OCI-M2 (cell line): ENCODE measurements around the gene DCAKD.
"Not testable (repeated sequence)": the region's sequence is repeated elsewhere in the genome, so short reads cannot be mapped to it uniquely, and the experiment has no call there.

Experiments used
- DNase-seq: peaks from one replicate; lab custom pipeline; 2025; ENCODE audit not compliant: unreplicated experiment; lab: John Stamatoyannopoulos, UW

DCAKD gene

DNA sequence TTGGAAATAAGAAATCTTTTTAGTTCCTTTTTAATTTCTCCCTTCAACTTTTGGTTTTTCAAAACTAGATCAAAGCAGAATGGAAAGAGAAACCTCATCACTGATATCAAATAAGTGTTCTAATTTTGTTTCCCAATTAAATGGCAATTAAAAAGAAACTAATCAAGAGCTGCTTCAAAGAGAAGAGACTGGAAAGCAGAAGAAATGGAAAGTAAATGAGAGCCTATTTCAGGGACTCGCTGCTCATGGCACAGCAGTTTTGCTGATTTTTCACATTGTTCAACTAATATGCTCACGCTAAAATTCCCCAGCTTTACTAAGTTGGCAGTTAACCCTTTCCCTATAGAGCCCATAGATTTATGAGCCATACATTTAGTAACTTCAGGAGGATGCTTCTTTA is 16.2 kb upstream of the DCAKD start:
- no peak for DNase-seq

DNA sequence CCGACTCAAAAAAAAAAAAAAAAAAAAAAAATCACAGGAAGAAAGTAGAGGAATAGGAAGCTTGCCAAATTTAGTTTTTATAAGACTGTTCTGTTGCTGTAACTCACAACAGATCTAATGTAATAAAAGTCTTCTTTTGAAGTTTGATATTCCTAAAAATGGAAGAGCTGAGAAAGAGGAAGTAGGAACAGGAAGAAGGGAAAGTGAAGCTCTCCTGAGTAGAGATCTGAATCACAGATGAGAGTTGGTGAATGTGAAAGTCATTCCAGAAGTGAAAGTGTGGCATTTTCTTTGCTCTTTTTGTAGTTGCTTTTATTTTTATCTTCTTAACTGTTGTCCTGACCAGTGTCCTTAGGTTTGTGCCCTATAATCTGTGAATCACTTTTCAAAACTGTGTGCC is 11.8 kb upstream of the DCAKD start:
- DNase-seq = no peak

DNA sequence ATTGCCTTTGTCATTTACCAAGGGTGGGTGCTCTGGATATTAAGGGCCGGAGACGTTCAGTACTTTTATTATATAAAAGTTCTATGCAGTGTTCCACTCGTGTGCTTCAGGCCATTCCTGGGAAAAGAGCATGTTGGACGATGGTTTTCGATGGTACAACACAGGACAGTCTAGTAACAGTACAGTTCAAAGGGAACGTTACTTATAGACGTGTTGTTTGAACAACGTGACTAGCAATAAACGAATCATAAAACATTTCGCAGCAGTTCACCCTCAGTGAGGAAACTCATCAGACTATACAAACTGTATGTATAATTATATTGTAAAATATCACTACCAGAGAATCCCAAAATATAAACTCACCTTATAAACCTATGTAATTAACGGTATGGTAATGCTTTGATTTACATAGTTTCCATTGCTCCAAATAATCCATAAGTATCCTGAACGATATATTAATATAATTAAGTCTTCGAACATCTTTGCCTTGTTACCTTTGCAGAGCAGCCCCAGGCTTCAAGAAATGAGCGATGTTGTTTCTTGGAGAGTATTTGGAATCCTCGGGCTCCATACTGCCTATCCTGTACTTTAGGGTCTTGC is 10.3 kb upstream of the DCAKD start:
- DNase-seq = no peak

DNA sequence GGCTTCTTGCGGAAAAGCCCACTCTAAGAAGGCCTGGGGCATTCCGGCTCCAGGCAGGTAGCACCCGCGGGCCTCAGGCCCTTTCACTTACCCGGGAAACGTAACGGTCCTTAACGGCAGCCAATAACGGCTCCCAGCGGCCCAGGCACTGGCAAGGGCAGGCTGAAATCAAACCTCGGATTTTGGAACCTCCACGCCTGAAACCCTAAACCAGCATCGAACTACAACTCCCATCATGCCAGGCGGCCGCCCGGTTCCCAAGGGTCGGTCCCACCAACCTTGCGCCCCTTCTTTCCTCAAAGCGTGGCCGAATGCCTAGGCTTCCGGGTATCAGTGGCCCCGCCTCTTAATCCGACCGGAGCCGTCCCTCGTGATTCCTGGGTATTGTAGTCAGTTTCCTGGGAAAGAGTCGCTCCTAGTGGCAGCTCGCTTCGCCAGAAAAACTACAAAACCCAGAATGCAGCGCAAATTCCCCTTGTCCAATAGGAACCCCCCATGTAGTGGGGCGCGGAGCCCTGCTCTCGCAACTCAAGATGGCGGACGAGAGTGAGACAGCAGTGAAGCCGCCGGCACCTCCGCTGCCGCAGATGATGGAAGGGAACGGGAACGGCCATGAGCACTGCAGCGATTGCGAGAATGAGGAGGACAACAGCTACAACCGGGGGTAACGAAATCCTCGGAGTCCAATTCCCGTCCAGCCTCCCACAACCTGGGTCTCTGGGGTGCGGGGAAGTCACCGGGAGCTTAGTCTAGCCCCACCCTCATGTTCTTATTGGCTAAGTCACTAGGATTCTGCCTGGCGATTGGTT is 9.6 kb upstream of the DCAKD start, which contains the start of gene NMT1:
TSS of gene NMT1 (plus strand) at position 521 of the 809 bp plus-strand sequence. CDS start at position 534, 13 bp downstream.
- peak; percentile 90 for DNase-seq

DNA sequence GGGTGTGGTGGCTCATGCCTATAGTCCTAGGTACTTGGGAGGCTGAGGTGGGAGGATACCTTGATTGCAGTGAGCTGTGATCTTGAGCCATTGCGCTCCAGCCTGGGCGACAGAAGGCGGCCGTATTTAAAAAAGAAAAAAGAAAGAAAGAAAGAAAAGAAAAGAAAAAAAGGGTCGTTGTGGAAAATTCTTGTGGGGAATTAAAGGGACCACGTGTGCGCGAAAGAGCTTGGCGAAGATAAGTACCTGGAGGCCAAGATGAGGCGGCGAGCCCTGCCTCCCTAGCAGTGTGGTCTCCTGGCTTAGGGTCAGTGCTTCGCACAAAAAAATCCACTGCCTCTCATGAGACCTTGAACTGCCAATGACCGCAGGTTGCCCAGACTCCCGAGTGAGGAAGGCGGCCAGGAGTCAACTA is 9.0 kb upstream of the DCAKD start:
- DNase-seq = no peak

DNA sequence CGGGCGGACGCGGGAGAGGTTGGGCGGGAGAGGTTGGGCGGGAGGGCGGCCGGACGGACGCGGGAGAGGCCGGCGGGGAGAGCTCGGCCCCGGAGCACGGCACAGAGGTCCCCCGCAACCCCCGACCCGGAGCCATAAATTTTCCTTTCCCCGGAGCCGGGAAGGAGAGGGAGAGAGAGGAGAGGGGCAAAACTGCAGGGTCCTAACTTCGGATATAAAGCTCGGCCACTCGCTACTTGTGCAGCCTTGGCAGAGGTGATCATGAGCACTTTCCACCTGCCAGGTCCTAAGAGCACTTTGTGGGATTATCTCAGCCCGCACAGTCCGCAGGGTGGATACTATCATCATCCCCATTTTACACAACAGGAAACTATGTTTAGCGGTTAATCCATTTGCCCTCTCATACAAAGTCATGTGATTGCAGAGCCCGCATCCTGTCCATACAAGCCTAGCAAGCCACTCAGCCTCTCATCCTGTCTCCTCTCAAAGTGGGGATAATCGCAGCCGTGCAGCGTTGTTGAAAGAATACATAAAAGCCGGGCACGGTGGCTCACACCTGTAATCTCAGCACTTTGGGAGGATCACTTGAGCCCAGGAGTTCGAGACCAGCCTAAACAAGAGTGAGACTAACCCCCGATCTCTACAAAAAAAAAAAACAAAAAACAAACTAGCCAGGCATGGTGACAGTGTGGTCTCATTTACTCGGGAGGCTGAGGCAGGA is 780 bp upstream of the DCAKD start:
- DNase-seq = no peak

DNA sequence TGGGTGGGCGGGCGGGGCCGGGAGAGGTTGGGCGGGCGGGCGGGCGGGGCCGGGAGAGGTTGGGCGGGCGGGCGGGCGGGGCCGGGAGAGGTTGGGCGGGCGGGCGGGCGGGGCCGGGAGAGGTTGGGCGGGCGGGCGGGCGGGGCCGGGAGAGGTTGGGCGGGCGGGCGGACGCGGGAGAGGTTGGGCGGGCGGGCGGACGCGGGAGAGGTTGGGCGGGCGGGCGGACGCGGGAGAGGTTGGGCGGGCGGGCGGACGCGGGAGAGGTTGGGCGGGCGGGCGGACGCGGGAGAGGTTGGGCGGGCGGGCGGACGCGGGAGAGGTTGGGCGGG is 254 bp upstream of the DCAKD start:
- not testable (repeated sequence) for DNase-seq

DNA sequence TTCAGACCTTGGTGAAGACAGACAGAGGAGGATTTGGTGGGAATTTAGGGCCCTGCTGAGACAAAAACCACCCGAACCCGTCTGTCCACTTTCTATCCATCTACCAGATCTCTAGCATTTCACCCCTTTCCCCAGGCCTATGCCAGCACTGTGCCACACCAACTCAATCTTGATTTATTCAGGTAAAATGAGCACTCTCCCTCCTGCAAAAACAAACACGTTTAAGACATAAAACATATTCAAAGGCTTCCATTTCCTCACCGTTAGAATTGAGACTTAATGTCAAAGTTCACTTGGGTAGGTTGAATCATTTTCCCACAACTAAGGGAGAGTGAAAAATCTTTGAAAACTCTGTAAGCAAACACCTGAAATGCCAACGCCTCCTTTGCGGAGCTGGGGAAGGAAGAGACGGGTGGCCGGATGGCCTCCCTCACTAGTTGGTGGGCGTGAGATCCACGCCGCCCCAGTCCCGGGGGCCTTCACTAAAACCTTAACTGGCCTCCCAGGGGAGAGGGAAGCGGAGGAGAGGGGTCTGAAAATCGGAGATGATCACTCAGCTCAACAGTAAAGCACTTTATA is 862 bp downstream of the DCAKD start:
- no peak for DNase-seq

DNA sequence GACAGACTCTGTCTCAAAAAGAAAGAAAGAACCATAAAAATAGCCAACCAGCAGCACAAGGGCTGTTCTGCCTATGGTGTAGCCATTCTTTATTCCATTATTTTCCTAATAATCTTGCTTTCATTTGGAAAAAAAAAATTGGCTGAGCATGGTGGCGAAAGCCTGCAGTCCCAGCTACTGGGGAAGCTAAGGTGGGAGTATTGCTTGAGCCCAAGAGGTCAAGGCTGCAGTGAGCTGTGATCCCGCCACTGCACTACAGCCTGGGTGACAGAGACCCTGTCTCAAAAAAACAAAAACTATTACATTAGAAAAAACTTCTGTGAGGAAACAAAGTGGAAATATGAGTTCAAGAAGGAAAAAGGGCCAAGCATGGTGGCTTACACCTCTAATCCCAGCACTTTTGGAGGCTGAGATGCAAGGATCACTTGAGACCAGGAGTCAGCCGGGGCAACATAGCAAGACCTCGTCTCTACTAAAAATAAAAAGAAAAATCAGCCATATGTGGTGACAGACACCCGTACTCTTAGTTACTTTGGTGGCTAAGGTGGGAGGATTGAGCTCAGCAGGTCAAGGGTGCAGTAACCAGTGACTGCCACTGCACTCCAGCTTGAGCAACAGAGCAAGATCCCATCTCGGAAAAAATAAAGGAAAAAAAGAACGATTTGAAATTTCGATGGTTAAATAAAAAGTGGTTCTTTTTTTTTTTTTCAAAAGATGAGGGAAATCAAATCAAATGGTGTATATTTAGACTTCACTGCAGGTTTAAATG is 2.5 kb downstream of the DCAKD start:
- DNase-seq = no peak

DNA sequence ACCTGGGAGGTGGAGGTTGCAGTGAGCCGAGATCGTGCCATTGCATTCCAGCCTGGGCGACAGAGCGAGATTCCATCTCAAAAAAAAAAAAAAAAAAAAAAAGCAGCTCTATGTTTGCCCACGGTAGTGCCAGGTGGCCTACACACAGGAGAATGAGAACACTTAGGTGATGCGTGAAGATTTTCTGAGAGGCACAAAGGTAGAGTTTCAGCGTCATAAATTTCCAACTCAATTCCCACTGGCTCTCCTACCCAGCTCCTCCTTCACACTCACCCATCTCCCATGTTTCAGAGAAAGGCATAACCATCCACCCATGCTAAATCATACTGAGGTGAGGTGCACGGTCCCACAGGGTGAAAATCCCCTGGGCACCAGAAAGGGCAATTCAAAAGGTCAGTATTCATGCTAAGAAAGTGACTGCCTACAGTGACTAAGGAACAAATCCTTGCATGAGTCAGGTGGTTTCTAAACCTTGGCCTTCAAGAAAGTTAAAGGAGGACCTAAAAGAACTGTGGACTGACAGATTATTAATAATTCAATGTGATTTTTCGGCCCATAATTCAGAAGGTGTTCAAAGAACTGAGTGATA is 4.8 kb downstream of the DCAKD start:
- no peak for DNase-seq

DNA sequence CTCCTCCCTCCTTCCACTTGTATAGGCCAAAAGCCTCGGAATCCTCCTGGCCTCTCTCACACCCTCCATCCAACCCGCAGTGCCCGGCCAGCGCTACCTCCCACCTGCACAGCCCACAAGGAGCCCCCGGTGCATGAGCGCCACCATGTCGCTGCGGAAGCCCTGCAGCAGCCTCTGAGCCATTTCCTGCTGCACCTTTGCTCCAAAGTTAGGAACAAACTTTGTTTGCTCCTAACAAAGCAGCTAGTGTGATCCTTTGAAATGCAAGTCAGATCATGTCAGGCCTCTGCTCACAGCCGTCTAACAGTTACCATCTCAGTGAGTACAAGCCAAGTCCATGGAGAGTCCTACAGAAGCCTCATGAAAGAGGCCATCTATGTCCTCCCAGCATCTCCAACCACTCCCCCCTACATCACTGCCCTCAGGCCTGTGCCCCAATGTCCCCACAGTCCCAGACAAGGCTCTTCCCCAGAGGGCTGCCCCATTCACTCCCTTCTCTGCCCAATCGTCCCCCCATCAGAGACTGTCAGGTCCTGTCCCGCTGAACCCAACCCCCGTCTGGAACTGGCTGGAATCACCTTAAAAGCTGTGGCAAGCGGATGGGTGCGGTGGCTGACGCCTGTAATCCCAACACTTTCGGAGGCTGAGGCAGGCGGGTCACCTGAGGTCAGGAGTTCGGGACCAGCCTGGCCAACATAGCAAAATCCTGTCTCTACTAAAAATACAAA is 7.5 kb downstream of the DCAKD start:
- no peak for DNase-seq

DNA sequence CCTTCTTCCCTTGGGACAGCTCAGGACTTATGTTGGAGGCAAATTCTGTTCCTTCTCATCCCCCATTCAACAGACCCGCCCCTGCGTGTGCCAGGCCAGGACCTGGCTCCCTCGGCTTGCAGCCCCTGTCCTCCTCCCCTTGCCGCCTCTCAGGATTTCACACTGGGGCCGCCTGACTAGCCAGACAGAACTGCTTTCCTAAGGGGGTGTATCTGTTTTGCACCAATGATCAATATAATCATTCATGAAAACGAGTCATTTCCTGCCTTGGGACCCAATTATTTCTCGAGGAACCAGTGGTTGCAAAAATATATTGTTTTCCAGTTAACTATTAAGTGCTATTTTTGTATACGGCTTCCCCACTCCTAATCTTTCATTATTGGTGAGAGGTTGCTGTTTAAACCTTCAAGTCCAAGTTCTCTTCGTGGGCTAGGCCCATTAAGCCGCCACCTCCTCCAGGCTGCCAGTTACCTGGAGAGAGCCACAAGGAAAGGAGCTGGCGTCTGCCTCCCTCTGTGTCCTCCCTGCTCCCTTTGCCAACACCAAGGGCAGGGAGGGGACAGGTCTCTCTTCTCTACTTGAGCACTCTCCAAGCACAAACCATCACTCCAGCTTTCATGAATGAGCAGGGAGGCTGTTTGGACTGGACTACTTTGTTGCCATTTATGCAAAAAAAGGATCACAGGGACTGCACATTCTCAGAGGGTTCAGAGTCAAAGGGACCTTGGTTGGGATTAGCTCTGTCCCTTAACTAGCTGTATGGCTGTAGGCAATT is 8.9 kb downstream of the DCAKD start:
- no peak for DNase-seq

DNA sequence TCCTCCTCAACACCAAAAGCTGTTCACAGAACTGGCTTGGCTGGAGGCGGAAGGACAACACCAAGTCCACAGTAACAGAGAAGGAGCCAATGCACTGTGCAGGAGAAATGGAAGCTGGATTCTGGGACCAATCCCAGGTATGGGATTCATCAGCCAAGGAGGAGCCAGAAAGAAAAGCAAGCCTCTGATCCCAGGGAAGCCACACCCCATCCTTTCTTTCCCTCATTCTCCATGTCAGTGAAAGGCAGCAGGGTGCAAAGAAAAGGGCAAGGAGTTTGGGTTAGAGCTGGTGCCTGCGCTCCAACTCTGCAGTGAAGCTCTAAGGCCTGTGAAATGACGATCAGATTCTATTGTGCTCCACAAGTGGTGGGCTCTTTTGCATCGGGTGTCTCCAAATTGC is 11.0 kb downstream of the DCAKD start:
- DNase-seq = no peak

DNA sequence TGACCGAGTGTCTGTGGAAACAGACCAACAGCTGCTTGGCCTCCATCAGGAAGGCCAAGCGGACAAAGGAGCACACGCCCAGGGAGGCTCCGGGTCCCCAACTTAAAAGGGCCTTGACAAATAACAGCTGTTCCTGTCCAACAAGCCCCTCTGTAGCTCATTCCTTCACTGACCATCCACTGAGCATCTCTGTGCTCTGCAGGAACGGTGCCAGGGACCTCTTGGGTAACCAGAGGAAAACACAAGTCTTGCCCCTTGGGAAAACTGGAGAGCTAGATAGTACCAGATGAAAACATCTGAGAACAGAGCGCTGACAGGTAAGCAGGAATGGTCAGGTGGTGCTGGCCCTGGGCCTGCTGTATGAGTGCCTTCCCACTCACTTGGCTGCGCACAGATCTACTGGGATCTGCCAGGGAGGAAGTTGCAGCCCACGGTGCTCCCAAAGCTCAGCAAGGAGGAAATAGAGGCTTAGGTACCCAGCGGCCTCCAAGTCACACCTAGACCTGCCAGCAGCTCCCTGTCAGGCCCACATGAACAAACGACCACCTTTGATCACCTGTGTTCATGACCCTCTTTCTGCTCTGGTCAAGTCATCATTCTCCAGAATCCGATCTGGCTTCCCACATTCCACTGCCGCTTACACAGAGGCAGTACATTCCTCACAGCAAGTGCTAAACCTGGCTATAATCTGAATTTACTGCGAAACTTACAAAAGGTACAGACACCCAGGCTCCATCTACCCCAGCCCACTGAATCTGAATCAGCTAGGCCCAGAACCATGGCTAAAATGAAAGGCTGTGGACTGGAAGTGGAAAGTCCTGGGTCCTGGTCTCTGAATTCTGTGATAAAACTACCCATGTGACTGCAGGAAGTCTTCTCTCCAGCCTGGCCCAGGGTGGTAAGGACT is 12.5 kb downstream of the DCAKD start:
- DNase-seq = no peak

DNA sequence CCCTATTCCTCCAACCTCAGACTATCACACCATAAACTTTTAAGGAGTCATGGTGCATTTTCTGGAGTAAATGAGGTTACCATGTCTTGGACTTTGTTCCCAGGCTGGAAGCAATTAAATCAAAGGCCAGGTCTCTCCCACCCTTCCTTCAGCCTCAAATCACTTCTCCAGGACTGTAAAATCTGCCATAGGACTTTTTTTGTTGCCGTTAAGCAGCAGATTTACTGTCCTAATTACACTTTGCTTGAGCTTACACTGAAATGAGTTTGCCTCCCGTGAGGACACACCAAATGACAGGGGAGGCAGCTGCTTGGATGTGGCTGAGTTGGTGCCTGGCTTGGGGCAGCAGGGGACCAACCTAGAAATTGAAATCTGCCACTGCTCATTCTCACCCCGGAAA is 14.7 kb downstream of the DCAKD start:
- no peak for DNase-seq

DNA sequence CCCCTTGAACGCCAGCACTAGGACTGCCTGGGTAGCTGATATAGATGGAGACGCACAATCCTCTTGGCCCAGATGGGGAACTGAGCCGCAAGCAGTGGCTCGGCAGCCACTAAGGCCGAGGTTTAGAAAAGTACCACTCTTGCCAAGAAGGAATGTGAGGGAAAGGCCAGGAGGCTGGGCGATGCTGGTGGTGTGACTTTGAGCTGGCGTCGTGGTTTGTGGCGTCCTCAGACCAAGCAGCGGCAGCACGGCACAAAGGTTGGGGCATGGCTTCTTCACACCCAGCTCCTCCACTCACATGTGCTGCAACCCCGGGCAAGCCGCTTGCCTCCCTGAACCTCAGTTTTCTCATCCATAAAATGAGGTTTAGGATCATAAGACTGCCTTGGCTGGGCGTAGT is 15.6 kb downstream of the DCAKD start:
- DNase-seq = no peak

DNA sequence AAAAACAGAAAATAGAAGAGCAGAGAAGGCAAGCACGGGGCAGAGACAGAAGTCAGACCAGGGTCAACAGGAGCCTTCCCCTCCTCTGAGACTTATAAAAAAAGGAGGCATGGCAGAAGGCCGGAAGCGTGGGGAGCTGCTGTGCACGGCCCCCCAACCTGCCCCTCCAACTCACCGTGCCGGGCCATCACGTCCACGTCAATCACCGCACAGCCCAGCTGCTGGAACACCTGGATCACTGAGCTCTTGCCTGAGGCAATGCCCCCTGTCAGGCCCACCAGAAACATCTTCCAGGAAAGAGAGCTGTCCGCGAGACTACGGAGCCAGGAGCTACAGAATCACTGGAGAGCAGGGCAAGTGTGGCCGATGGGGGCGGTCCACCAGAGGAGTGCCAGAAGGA is 16.8 kb downstream of the DCAKD start:
- DNase-seq = no peak

DNA sequence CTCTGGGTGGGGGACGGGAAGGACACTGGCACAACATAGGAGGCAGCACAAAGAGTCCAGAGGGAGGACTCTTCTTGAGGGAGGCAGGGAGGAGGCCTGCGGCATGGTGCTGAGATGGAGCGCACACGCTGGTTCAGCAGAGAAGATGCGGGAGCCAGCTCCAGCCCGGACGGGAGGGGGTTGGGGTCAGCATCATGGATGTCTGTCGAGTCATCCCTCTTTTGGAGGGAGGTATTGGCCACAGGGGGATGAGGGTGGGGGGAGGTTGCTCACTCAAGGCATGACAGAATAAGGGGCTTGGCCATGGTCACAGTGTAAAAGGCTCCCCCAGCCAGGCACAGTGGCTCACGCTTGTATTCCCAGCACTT is 19.3 kb downstream of the DCAKD start:
- no peak for DNase-seq
